HG03045 (cell line): Measurements from ENCODE around the gene CCDC187.

ENCODE experiments used
- ATAC-seq: cut with Tn5 transposase; IDR thresholded peaks from one replicate; pipeline ENCODE4 v1.9.1; 2021; ENCODE audit warnings: mild to moderate bottlenecking, moderate library complexity; ENCODE audit not compliant: unreplicated experiment

Gene CCDC187

DNA sequence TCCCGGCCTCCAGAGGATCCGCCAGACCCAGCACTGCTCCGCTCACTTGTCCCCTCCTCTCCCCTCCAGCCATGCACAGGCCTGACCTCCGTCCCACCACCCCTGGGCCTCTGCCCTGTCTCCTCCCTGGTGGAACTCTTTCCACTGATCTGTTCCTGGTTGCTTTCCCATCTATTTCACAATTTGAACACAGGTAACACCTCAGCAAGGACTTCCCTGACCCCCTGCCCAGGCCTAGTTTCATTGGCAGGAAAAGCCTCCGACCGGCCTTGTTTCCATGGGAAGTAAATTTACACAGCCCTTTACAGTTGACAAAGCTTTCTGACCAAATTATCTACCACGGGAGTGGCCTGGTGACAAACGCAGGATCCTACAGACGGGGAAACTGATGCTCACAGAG lies 73.1 kb downstream of the CCDC187 start:
- no peak for ATAC-seq

- no peak for ATAC-seq
Observed at GRCh38 chr9:136230365-136230764, 73.5 kb downstream of the CCDC187 start.

DNA sequence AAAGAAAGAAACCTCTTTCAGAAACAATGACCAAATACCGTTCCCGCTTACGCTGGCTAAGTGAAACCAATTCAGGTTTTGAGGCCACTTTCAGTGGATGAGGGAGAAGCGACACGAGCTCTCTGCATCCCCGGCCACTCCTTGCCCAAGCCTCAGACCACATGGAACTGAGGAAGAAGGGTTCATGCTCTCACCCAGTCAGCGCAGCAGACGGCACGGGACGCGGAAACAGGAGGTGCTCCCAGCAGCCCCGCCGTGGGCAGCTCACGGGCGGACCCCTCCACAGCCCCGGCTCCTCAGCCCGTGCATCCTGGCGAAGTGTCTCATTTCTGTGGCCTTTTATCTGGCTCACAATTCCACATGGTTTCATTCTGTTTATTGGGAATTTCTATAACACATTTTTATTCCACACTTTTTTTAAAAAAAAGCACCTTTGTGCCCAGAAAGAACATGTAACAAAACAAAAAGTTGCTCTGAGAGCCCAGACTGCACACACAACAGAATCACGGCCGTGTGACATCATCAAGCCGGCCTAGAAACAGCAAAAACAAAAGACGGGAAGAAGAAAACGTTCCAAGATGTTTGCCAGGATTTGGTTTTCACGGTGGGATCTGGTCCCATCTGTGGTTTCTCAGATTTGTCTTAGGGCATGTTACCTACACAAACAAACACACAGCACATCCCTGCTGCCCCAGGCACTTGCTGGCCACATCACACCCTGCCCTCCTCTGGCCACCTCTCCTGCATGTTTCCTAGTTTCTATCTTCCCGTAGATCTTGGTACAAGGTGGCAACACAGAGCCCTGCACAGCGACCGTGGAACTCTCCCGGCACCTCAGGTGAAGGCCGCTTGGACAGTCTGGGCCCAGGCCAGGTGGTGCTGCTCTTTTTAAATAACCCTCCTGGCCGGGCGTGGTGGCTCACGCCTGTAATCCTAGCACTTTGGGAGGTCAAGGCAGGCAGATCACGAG lies 74.5 kb downstream of the CCDC187 start:
- no peak for ATAC-seq

GRCh38 chr9:136228107-136228875 lies 75.6 kb downstream of the CCDC187 start:
- ATAC-seq = no peak

DNA sequence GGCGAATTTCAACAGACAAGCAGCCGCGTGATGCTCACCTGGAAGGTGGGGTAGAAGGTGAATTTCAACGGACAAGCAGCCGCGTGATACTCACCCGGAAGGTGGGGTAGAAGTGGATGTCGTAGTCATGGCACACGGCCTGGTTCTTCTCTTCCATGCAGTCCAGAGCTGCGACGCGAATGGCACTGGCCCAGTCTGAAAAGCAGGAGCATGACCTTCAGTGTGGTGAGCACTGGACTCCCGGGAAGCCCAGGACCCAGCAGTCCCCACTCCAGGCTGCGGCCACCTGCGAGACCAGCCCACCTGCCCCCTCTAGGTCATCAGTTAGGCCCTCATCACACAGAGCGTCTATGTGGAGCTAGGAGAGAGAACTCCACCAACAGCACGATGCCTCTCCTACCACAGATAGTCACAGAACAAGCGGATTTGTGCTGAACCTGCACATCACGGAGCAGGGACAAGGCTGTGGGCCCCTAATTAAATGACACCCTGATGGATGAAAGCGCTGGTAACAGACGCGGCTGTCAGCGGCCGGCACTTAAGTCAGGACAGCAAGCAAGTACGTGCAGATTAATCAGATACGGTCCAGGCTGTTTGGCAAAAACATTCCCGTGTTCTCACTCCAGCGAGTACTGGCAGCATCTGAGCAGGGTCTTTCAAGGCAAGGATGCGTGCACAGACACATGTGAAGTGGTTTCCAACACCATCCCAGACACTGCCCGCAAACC lies 77.0 kb downstream of the CCDC187 start:
- no peak for ATAC-seq

DNA sequence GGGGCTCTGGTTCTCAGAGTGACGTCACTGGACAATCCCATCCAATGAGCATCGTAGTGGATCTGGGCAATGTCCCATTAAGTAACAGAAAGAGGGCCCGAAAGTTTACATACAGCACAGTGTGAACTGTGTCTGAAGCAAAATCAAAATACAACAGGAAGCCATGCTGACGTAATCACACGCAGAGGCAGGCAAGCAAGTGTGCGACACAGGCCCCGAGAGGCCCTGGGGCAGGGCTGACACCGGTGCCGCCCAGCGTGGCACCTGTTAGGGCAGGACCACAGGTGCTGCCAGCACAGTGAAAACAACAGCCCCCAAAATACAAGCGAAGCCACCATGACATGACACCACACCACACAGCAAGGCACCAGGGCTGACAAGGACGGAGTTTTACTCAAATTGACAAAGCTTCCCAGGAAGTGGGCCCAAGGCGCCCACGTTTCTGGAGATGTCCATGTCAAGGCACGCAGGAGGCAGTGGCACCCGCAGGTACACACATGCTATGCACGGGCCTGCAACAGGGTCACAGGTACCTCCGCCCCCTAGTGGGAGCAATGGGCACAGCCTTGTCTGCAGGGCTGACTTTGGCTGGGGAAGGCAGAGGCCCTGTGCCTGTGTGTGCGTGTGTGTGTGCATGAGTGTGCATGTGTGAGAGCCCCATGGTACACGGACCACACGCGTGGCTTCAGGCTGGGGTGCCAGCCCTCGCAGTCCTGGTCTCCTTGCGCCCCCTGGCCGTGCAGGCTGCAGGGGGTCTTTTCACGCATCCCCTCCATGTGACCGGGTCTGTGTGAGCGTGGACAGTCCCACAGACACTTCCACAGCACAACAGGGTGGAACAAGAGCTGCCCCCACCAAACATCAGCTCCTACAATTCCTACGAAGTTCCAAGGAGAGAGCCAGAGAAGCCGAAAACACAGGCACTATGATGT lies 77.9 kb downstream of the CCDC187 start:
- peak; percentile 57 for ATAC-seq

GRCh38 chr9:136225366-136225747 lies 78.5 kb downstream of the CCDC187 start:
- peak; percentile 41 for ATAC-seq

DNA sequence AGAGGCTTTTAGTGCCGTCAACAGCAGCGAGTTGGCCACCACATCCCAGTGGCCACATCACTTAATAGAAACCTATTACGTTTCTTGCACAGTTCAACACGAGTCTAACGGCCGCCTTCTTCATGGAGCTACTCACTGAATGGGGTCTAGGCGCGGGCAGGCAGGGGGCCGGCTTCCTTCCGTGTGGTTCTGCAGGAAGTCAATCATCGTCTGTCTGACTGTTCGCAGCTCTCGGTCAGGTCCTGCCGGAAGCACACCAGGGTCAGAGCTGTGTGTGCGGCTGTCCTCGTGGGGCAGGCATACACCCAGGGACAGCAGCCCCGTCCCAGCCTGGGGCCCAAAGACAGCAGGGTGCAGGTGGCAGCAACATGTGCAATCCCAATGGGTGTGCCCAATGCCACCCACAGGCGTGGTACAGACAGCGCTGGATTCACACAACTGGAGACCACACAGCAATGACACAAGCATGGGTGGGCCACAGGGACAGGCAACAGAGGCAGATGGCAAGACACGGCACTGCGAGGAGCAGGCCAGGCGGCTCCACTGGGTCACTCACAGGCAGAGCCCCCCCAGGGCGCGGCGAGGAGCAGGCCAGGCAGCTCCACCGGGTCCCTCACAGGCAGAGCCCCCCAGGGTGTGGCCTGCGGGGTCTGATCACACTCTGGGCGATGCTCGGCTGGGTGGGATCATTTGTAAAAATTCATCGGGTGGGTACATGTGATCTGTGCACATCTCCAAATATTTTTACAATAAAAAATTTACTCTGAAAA lies 79.8 kb downstream of the CCDC187 start:
- no peak for ATAC-seq

GRCh38 chr9:136222906-136223285 lies 81.0 kb downstream of the CCDC187 start:
- no peak for ATAC-seq

GRCh38 chr9:136222166-136222905 lies 81.6 kb downstream of the CCDC187 start:
- no peak for ATAC-seq

GRCh38 chr9:136220017-136220729 lies 83.7 kb downstream of the CCDC187 start:
- no peak for ATAC-seq

- ATAC-seq = no peak
Observed at GRCh38 chr9:136219276-136219675, 84.6 kb downstream of the CCDC187 start.

- no peak for ATAC-seq
Observed at GRCh38 chr9:136218673-136219072, 85.2 kb downstream of the CCDC187 start.

DNA sequence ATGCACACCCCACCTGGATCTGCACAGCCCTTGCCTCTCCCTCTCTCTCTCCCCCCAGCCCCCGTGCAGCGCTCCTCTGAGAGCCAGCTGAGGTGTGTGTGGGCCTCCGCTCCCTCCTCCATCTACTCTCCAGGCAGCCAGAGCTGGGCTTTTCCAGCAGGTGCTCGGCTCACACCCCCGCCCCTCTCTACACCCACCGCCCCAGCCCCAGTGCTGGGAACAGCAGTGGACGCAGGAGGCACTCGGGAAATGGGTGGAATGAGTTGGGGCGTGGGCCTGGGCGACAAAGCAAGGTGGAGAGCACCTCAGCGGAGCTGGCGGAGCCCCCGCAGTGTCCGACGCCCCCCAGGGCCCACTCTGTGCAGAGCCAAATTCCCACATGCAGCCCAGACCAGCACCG lies 85.6 kb downstream of the CCDC187 start:
- ATAC-seq = no peak

- ATAC-seq = no peak
Observed at GRCh38 chr9:136216541-136217244, 87.2 kb downstream of the CCDC187 start.

GRCh38 chr9:136213733-136214132 lies 90.2 kb downstream of the CCDC187 start:
- ATAC-seq = no peak

GRCh38 chr9:136212345-136212950 lies 91.4 kb downstream of the CCDC187 start:
- no peak for ATAC-seq
